Glutamatergic neuron (in vitro differentiated cells): Measurements from ENCODE around the gene KCNMA1. TPM values are rescaled to one million over a fixed set of nuclear protein-coding genes. Genes with fewer than 3 reads are reported as not detected.

ENCODE experiments used
- DNase-seq: peaks from one replicate; pipeline ENCODE4 v3.0.0; 2022
- H3K27ac Mint-ChIP-seq: one replicate; pipeline ENCODE4 v1.8.0; 2020; ENCODE audit warnings: mild to moderate bottlenecking, mixed read lengths, inconsistent platforms; ENCODE audit not compliant: unreplicated experiment
- H3K27me3 Mint-ChIP-seq: one replicate; pipeline ENCODE4 v1.8.0; 2020; ENCODE audit warnings: mild to moderate bottlenecking, moderate library complexity, mixed read lengths, inconsistent platforms; ENCODE audit not compliant: unreplicated experiment
- H3K36me3 Mint-ChIP-seq: one replicate; pipeline ENCODE4 v1.8.0; 2020; ENCODE audit warnings: mild to moderate bottlenecking, mixed read lengths, inconsistent platforms; ENCODE audit not compliant: unreplicated experiment
- H3K4me1 Mint-ChIP-seq: one replicate; pipeline ENCODE4 v1.8.0; 2020; ENCODE audit warnings: mild to moderate bottlenecking, low read depth, mixed read lengths, inconsistent platforms; ENCODE audit not compliant: unreplicated experiment
- H3K4me3 Mint-ChIP-seq: one replicate; pipeline ENCODE4 v1.8.0; 2020; ENCODE audit warnings: mild to moderate bottlenecking, mixed read lengths, inconsistent platforms; ENCODE audit not compliant: unreplicated experiment
- H3K9me3 Mint-ChIP-seq: one replicate; pipeline ENCODE4 v1.8.0; 2020; ENCODE audit warnings: mild to moderate bottlenecking, moderate library complexity, mixed read lengths, inconsistent platforms; ENCODE audit not compliant: unreplicated experiment
- CTCF ChIP-seq: fragments of 200-600 bp; sonication (generic); IDR thresholded peaks from one replicate; pipeline ENCODE4 v1.5.0; 2021; ENCODE audit not compliant: partially characterized antibody, unreplicated experiment
- total RNA-seq: library from RNA; stranded (reverse); fragmentation: NEBNext Ultra II Directional; extraction: Animal tissue kit (Norgen Biotek cat#: 25700); gene quantifications from one replicate; pipeline ENCODE4 v1.2.1, GENCODE V29; 2021; ENCODE audit not compliant: unreplicated experiment

KCNMA1 gene
- total RNA-seq, 1 donor from 2014 or later: 3.2 TPM

- no peak for TF ChIP-seq CTCF
- H3K27me3 Mint-ChIP-seq: no peaks in the 10 kb centered on the region
These were observed 81.9 kb downstream of the KCNMA1 start for GRCh38 chr10:77555591-77556212.

DNA sequence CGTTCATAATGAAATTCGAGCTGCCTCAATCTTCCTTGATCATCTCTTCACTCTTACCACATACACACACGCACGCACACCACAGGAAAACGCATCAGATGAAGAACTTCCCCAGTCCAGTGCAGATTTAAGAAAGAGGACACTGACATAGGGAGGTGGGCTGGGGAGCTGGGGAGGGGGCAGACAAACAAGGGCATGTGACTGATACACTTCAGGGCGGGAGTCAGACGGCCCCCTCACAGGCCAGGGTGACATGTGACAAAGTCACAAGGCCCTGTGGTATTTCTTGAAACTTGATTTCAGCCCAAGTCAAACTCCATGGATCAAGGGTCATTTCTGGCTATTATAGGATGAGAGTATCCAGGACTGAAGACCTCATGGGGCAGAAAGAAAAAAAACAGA is 82.6 kb downstream of the KCNMA1 start:
- no peaks in the 10 kb centered on the region for H3K27me3 Mint-ChIP-seq
- TF ChIP-seq CTCF: no peak
- H3K36me3 Mint-ChIP-seq: no peaks in the 10 kb centered on the region
- no peaks in the 10 kb centered on the region for H3K9me3 Mint-ChIP-seq
- H3K4me3 Mint-ChIP-seq: no peak overlapping the region
- no peaks in the 10 kb centered on the region for H3K4me1 Mint-ChIP-seq
- H3K27ac Mint-ChIP-seq: no peak overlapping the region
- DNase-seq: no peak

More at GRCh38 chr10:77555591-77556212, 81.9 kb downstream of the KCNMA1 start:
- no peak for DNase-seq
- Mint-ChIP-seq H3K9me3 (no peaks in the 10 kb centered on the region), H3K36me3 (no peaks in the 10 kb centered on the region), H3K4me1 (no peaks in the 10 kb centered on the region), H3K27ac (no peak overlapping the region), H3K4me3 (no peak overlapping the region)

DNA sequence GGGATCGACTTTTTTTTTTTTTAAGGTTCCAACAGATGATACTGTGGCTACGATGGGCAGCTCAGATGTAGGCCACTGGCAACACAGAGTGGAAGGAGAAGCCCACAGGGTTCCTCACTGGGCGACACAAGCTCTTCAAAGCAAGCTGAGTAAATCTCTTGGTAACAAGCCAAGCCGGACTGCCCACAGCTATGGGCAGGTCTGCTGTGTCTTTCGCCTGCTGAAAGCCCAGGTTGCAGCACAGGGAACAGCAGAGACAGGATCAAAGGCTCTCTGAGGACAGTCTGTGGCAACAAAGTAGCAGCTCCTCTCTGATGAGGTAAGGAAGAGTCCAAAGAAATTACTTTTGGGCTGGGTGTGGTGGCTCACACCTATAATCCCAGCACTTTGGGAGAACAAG is 83.6 kb downstream of the KCNMA1 start:
- H3K4me3 Mint-ChIP-seq: no peak overlapping the region
- TF ChIP-seq CTCF: no peak

DNA sequence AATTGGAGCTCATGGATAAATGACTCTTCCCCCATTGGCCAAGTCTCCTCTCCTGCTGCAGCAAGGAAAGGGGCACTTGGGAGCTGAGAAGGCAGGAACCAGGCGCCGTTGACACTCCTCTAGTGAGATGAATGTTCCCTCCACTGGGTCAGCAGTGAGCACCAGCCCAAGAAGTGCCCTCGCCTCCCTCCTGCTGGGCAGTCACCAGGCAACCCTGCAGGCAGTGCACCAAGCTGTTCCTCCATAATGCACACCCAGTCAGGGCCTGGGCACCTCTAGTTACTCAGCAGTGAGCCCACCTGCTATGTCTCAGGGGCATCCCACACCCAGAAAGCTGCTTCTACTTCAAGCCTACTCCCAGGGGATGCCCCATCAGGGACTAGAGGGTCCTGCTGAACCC is 84.3 kb downstream of the KCNMA1 start:
- DNase-seq: no peak
- Mint-ChIP-seq H3K9me3 (no peaks in the 10 kb centered on the region), H3K27me3 (no peaks in the 10 kb centered on the region), H3K36me3 (no peaks in the 10 kb centered on the region), H3K4me3 (no peak overlapping the region), H3K4me1 (no peaks in the 10 kb centered on the region), H3K27ac (no peak overlapping the region)
- no peak for TF ChIP-seq CTCF

More for the DNA sequence above, 83.6 kb downstream of the KCNMA1 start:
- H3K9me3 Mint-ChIP-seq: no peaks in the 10 kb centered on the region
- no peaks in the 10 kb centered on the region for H3K27me3 Mint-ChIP-seq
- no peaks in the 10 kb centered on the region for H3K36me3 Mint-ChIP-seq
- no peaks in the 10 kb centered on the region for H3K4me1 Mint-ChIP-seq
- H3K27ac Mint-ChIP-seq: no peak overlapping the region
- DNase-seq: no peak

DNA sequence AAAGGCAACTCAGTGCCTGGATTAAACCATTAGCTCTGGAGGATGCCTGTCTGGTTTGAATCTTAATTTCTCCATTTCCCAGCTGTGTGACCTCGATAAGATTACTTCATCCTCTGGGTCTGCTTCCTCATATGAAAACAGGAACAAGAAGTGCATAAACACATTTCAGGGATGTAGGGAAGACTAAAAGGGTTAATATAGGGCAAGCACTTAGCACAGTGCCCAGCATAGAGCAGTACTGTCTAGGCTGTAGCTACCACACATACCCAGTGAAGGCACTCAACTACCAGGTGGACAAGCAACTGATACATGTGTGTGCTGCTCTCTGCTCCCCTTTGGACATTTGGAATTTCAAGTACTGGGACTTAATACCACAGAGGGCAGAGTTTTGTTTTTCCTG is 85.4 kb downstream of the KCNMA1 start:
- Mint-ChIP-seq H3K27ac (no peak overlapping the region), H3K36me3 (no peaks in the 10 kb centered on the region), H3K9me3 (no peaks in the 10 kb centered on the region), H3K27me3 (no peaks in the 10 kb centered on the region), H3K4me1 (no peaks in the 10 kb centered on the region), H3K4me3 (no peak overlapping the region)
- TF ChIP-seq CTCF: no peak
- no peak for DNase-seq
